ENCODE data around the gene F5.
A peak's percentile ranks its signal among the peaks of the same experiment; 100 is the strongest.

F5 gene

DNA sequence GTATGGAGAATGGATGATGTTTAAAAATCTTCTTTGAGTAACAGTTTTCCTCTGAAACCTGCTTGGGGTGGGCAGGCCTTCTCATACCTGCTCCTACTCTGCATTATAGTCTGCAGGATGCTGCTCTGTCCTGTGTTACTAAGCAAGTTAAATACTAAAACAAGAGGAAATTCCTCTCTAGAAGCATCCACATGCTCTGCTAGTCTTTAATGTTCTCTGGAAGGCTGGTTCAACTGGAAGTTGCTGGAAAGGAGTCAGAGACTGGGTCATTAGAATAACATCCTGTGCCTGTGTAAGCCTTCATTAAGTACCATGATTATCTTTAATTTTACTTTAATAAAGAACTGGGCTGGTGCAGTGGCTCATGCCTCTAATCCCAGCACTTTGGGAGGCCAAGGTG lies 37.8 kb upstream of the F5 start:
- TF ChIP-seq, protein P1, sequence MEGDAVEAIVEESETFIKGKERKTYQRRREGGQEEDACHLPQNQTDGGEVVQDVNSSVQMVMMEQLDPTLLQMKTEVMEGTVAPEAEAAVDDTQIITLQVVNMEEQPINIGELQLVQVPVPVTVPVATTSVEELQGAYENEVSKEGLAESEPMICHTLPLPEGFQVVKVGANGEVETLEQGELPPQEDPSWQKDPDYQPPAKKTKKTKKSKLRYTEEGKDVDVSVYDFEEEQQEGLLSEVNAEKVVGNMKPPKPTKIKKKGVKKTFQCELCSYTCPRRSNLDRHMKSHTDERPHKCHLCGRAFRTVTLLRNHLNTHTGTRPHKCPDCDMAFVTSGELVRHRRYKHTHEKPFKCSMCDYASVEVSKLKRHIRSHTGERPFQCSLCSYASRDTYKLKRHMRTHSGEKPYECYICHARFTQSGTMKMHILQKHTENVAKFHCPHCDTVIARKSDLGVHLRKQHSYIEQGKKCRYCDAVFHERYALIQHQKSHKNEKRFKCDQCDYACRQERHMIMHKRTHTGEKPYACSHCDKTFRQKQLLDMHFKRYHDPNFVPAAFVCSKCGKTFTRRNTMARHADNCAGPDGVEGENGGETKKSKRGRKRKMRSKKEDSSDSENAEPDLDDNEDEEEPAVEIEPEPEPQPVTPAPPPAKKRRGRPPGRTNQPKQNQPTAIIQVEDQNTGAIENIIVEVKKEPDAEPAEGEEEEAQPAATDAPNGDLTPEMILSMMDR (IDR thresholded peaks at IDR 0.05; ENCODE audit: low read length, missing control alignments), result no peak
- DNase-seq (ENCODE audit: low read depth), result no peak

DNA sequence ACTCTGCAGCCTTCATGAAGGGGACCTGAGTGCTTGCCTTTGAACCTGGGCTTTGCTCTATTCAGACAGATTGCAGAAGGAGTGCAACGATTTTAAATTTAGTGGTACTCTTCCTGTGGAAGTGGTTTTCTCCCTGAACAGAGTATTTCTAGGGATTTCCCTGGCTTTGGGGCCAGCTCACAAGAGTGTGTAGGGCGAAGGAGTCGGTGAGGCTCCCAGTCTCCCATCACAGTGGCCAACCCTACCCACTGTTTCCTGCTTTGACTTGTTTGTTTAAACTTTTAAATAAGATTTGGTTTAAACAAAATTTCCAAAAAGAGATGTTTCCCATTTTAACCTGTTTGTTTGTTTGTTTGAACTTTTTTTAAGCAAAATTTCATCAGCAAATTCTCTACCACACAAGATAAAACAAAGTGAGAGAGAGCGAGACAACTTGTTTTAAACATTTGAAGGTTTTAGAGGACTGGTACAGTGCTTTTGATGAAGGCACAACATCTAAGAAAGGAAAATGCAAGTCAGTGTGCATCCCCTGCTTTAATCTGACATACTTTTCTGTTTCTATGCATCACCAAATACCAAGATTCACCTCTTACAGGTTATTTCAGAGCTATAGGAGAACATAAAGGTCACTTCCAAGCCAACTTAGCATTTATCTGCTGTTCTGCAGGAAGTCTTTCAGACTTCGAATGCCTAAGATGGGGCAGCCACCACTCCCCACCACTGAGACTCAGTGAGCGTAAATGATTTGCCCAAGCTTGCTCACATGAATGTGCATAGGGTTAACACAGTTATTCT lies 37.0 kb upstream of the F5 start:
- TF ChIP-seq, protein P1 (IDR thresholded peaks at IDR 0.05; ENCODE audit: low read length, missing control alignments), result no peak
- DNase-seq (ENCODE audit: low read depth), result no peak
- no peak overlapping the region for H3K4me3 ChIP-seq (replicated peaks; ENCODE audit: low read depth, low read length)

More for the DNA sequence above, 37.8 kb upstream of the F5 start:
- no peak overlapping the region for H3K4me3 ChIP-seq (replicated peaks; ENCODE audit: low read depth, low read length)

DNA sequence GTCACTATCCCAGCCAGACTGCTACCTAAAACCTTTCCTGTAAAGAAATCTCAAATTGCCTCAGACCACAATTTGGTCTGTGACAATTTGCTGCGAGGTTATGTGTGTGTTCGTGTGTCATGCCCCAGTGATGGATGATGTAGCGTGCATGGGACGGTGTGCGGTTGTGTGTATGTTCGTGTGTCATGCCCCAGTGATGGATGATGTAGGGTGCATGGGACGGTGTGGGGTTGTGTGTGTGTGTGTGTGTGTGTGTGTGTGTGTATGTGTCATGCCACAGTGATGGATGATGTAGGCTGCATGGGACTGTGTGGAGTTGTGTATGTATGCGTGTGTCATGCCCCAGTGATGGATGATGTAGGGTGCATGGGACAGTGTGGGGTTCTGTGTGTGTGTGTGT lies 34.3 kb upstream of the F5 start:
- no peak for DNase-seq (ENCODE audit: low read depth)
- no peak overlapping the region for H3K4me3 ChIP-seq (replicated peaks; ENCODE audit: low read depth, low read length)
- TF ChIP-seq, protein P1 (IDR thresholded peaks at IDR 0.05; ENCODE audit: low read length, missing control alignments), result no peak

DNA sequence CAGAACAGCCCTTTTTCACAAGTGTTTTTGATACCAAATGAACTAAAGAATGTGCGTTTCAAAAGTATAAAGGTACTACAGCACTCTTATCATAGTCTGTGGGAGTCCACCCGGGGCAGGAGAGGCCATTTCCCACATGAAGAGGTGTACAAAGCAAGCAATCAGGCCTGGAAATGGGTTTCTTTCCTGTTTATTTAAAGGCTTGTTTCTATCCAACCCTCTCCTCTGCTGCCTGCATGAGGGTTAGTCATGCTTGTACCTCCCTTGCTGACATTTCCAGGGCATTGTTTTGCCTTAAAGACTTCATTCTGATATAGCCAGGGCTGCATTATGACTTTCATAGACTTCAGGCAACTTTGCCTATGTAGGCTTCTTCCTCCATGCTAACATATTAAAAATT lies 32.1 kb upstream of the F5 start:
- TF ChIP-seq, protein P1 (IDR thresholded peaks at IDR 0.05; ENCODE audit: low read length, missing control alignments), result no peak
- peak; percentile 43 for DNase-seq (ENCODE audit: low read depth)
- no peak overlapping the region for H3K4me3 ChIP-seq (replicated peaks; ENCODE audit: low read depth, low read length)

DNA sequence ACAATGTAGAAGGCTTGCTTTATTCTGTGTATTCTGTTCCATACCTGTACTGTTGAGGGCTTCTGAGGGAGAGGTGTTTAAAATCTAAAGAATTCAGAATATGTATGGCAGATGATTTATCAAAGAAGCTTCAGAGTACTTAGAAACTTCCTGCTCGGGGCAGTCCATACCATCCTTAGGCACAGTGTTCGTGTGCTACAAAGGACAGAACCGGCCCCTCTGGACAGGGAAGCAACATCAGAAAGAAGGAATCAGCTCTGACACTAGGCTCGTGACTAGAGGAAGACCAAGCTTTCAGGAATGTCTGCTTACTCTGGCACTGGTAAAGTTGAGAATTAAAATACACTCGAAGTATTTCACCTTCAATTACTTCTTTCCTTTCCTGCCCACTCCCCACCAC lies 29.5 kb upstream of the F5 start:
- H3K4me3 ChIP-seq (replicated peaks; ENCODE audit: low read depth, low read length), result no peak overlapping the region
- TF ChIP-seq, protein P1 (IDR thresholded peaks at IDR 0.05; ENCODE audit: low read length, missing control alignments), result no peak
- DNase-seq (ENCODE audit: low read depth), result no peak

DNA sequence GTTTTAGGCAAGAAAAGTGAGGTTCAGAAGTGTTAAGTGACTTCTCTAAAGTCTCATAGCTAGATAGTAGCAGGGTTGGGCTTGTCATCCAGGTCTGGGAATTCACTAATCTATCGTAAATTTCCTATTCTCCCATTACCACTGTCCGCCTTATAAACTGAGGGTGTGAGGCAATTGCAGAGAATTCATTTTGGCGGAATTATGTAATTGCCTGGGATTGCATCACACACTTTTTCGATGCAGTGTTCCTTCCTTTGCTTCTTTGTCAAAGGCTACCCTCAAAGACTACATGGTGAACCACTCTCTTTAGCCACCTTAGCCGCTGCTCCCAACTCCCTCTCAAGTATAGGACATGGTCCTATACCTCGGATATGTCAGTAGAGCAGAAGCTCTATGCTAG lies 24.6 kb upstream of the F5 start:
- no peak overlapping the region for H3K4me3 ChIP-seq (replicated peaks; ENCODE audit: low read depth, low read length)
- TF ChIP-seq, protein P1 (IDR thresholded peaks at IDR 0.05; ENCODE audit: low read length, missing control alignments), result no peak
- no peak for DNase-seq (ENCODE audit: low read depth)

DNA sequence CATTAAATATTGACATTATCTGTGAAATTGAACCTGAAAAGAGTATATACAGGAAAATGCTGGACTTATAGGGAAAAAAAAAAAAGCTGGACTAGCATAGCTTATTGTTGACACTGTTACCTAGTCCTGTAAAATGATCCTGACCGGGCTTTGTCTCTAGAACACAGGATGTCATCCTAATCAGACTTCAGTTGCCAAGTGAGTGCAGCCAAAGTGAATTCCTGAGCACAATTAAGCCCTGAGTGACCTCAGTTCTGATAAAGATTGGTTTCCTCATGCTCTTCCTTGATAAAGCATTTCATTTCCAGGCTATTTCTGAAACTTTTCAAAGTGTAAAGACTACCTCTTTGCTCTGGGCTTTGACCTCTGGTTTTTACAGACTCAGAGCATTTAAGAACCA lies 23.8 kb upstream of the F5 start:
- DNase-seq (ENCODE audit: low read depth), result peak; percentile 17
- no peak overlapping the region for H3K4me3 ChIP-seq (replicated peaks; ENCODE audit: low read depth, low read length)
- TF ChIP-seq, protein P1 (IDR thresholded peaks at IDR 0.05; ENCODE audit: low read length, missing control alignments), result no peak
